GM12878 (cell line): Measurements from ENCODE around the gene KRT73. TPM values are rescaled to one million over a fixed set of nuclear protein-coding genes. Genes with fewer than 3 reads are reported as not detected.

ENCODE experiments used
- ATAC-seq: fragments of 200-7000 bp; cut with Tn5 transposase; 3 replicates; pipeline ENCODE4 v1.9.1; 2020; ENCODE audit warnings: mild to moderate bottlenecking, moderate library complexity
- BruUV-seq: library from RNA; stranded (reverse); fragments of 400-500 nt; replicated peaks from 2 replicates; lab custom pipeline; 2021; lab: Mats Ljungman, UMichigan
- CTCF ChIA-PET: fragments of 300-600 bp; sonication (Branson Sonifier 250); formaldehyde crosslinking; extraction: SDS; loops from one replicate; lab custom pipeline; 2021; ENCODE audit warnings: inconsistent platforms; lab: Yijun Ruan, JAX
- POLR2A ChIA-PET: fragments of 350-600 bp; formaldehyde crosslinking; extraction: SDS; loops from one replicate; lab custom pipeline; 2021; ENCODE audit warnings: inconsistent platforms; lab: Charles Lee
- RAD21 ChIA-PET: fragments of 300-600 bp; sonication (Branson Sonifier 250); formaldehyde crosslinking; loops from one replicate; lab custom pipeline; 2023; ENCODE audit warnings: antibody characterized with exemption; ENCODE audit not compliant: unreplicated experiment; lab: Charles Lee
- SMC1A ChIA-PET: fragments of 300-600 bp; sonication (Branson Sonifier 250); formaldehyde crosslinking; loops from one replicate; lab custom pipeline; 2023; ENCODE audit not compliant: unreplicated experiment, uncharacterized antibody; lab: Charles Lee
- DNase-seq: peaks from one replicate; pipeline ENCODE4 v3.0.0-alpha.2; 2011; ENCODE audit warnings: low read depth, low spot score
- FAIRE-seq: peaks from 3 replicates; lab custom pipeline; 2011; peaks lifted over from hg19 to GRCh38; lab: Jason Lieb, UNC
- H2AFZ ChIP-seq: 2 replicates; pipeline ENCODE4 v1.6.0; 2011; ENCODE audit warnings: low read depth, low read length, control low read depth; ENCODE audit not compliant: control insufficient read depth
- H3K27ac ChIP-seq: 2 replicates; pipeline ENCODE4 v1.5.1; 2011; ENCODE audit warnings: control low read depth; ENCODE audit not compliant: control insufficient read depth, insufficient read depth
- H3K27me3 ChIP-seq, 2 experiments: replicated peaks in 1 of 2; 2 replicates each; pipeline versions ENCODE4 v1.6.0 to v1.6.1; 2011; ENCODE audit warnings: low read length in 1 of 2; ENCODE audit not compliant: control insufficient read depth in 2 of 2, insufficient read depth in 2 of 2
- H3K36me3 ChIP-seq, 2 experiments: 2 replicates each; pipeline ENCODE4 v1.5.1; 2011; ENCODE audit warnings: low read length in 1 of 2; ENCODE audit not compliant: control insufficient read depth in 2 of 2, insufficient read depth in 2 of 2
- H3K4me1 ChIP-seq: 2 replicates; pipeline ENCODE4 v1.6.1; 2011; ENCODE audit warnings: mild to moderate bottlenecking, low read length, moderate library complexity, mixed read lengths; ENCODE audit not compliant: control insufficient read depth, insufficient read depth
- H3K4me2 ChIP-seq: 2 replicates; pipeline ENCODE4 v1.6.0; 2011; ENCODE audit warnings: control low read depth; ENCODE audit not compliant: control insufficient read depth, insufficient read depth
- H3K4me3 ChIP-seq: fragments of 200-600 bp; sonication (generic); 2 replicates; pipeline ENCODE4 v1.5.1; 2016
- H3K79me2 ChIP-seq: 2 replicates; pipeline ENCODE4 v1.6.0; 2011; ENCODE audit warnings: low read length; ENCODE audit not compliant: control insufficient read depth, insufficient read depth
- H3K9ac ChIP-seq: 2 replicates; pipeline ENCODE4 v1.8.0; 2011; ENCODE audit warnings: low read length, control low read depth, mixed read lengths; ENCODE audit not compliant: control insufficient read depth, insufficient read depth
- H3K9me3 ChIP-seq: replicated peaks from 3 replicates; pipeline ENCODE4 v1.5.1; 2011; ENCODE audit warnings: mild to moderate bottlenecking, low read length; ENCODE audit not compliant: control insufficient read depth, insufficient read depth
- H4K20me1 ChIP-seq: 2 replicates; pipeline ENCODE4 v1.6.0; 2011; ENCODE audit not compliant: control insufficient read depth, insufficient read depth
- ATF3 ChIP-seq: IDR thresholded peaks from 2 replicates; pipeline ENCODE4 v1.6.1; 2011; ENCODE audit warnings: low read depth, mild to moderate bottlenecking, low read length, moderate library complexity, borderline replicate concordance; ENCODE audit errors: extremely low read depth
- BCLAF1 ChIP-seq: fragments of 450-650 bp; IDR thresholded peaks from 2 replicates; pipeline ENCODE4 v1.6.1; 2017; ENCODE audit warnings: antibody characterized with exemption, mild to moderate bottlenecking, moderate library complexity
- E2F8 ChIP-seq: fragments of 450-650 bp; IDR thresholded peaks from 2 replicates; pipeline ENCODE4 v1.6.1; 2018; ENCODE audit warnings: mild to moderate bottlenecking, low read depth, moderate library complexity; ENCODE audit not compliant: partially characterized antibody
- GABPA ChIP-seq: IDR thresholded peaks from 2 replicates; pipeline ENCODE4 v1.6.1; 2014; ENCODE audit warnings: antibody characterized with exemption, low read depth, mild to moderate bottlenecking, inconsistent platforms
- HCFC1 ChIP-seq: fragments of 150-350 bp; IDR thresholded peaks from 2 replicates; pipeline ENCODE4 v1.6.1; 2014; ENCODE audit warnings: low read length
- IKZF1 ChIP-seq: fragments of 450-650 bp; conservative IDR thresholded peaks from 2 replicates; pipeline ENCODE4 v1.6.1; 2017; ENCODE audit warnings: antibody characterized with exemption, mild to moderate bottlenecking
- LARP7 ChIP-seq: fragments of 450-650 bp; IDR thresholded peaks from 2 replicates; pipeline ENCODE4 v1.6.1; 2017; ENCODE audit warnings: mild to moderate bottlenecking
- NFIC ChIP-seq: IDR thresholded peaks from 2 replicates; pipeline ENCODE4 v1.6.1; 2012; ENCODE audit warnings: low read depth, mild to moderate bottlenecking, inconsistent platforms, low read length, moderate library complexity
- POU2F2 ChIP-seq: IDR thresholded peaks from 3 replicates; pipeline ENCODE4 v1.6.1; 2011; ENCODE audit warnings: low read depth, mild to moderate bottlenecking, low read length, borderline replicate concordance
- RCOR1 ChIP-seq: conservative IDR thresholded peaks from 2 replicates; pipeline ENCODE4 v1.6.1; 2012; ENCODE audit warnings: low read depth, low read length, improper control_type of control experiment
- SPI1 ChIP-seq: IDR thresholded peaks from 2 replicates; pipeline ENCODE4 v1.6.1; 2011; ENCODE audit warnings: low read depth, mild to moderate bottlenecking, low read length, moderate library complexity, borderline replicate concordance; ENCODE audit not compliant: insufficient read depth
- SREBF2 ChIP-seq: IDR thresholded peaks from 2 replicates; pipeline ENCODE4 v1.6.1; 2012; ENCODE audit warnings: mild to moderate bottlenecking, low read length
- TCF12 ChIP-seq: IDR thresholded peaks from 2 replicates; pipeline ENCODE4 v1.6.1; 2011; ENCODE audit warnings: low read depth, mild to moderate bottlenecking, low read length
- YBX1 ChIP-seq: fragments of 450-650 bp; IDR thresholded peaks from 2 replicates; pipeline ENCODE4 v1.6.1; 2016; ENCODE audit warnings: antibody characterized with exemption
- ZBTB4 ChIP-seq: fragments of 450-650 bp; formaldehyde crosslinking; IDR thresholded peaks from 2 replicates; pipeline ENCODE4 v1.4.0; 2022; ENCODE audit warnings: mild to moderate bottlenecking, moderate library complexity
- WGBS: methylation state at CpG from one replicate; pipeline ENCODE4 v1.1.6; 2016; ENCODE audit warnings: low lambda C conversion rate; ENCODE audit not compliant: insufficient replicate concordance, insufficient coverage; ENCODE audit errors: missing lambda C conversion rate; 5-methylcytosine and 5-hydroxymethylcytosine counted together
- in situ Hi-C: fragments of 300-500 bp; cut with MboI; formaldehyde crosslinking; loops from 9 replicates; pipeline ENCODE4 v1.14.3; 2018; ENCODE audit warnings: mixed read lengths
- intact Hi-C: fragments of 100-400 bp; cut with micrococcal nuclease; formaldehyde crosslinking; loops from one replicate; pipeline ENCODE4 v1.14.2; 2022; ENCODE audit not compliant: unreplicated experiment
- polyA plus RNA-seq, 11 experiments: library from polyadenylated mRNA; depleted of rRNA in 4 of 11; unstranded in 6 of 11; stranded (reverse) in 5 of 11; fragments of >200 nt; fragmentation: Nextera tagmentation in 4 of 11; fragmentation: Illumina TruSeq in 1 of 11; extraction: Ambion mirVana in 4 of 11; extraction: Trizol in 1 of 11; gene quantifications; 1 replicate in 1 of 11; 2 replicates in 10 of 11; pipeline versions ENCODE4 v1.2.1 to v1.2.3, GENCODE V29; 2011 to 2016; ENCODE audit warnings: inconsistent platforms in 2 of 11, missing spikeins in 2 of 11, low read depth in 1 of 11
- total RNA-seq, 4 experiments: library from RNA; depleted of rRNA in 3 of 4; stranded (reverse); fragments of >200 nt in 3 of 4; fragmentation: Illumina TruSeq in 1 of 4; extraction: Trizol in 1 of 4; gene quantifications; 2 replicates each; pipeline versions ENCODE4 v1.2.1 to v1.2.3, GENCODE V29; 2013 to 2021

The KRT73 gene
- total and polyA plus RNA-seq, 10 of the 15 experiments (the other 5 are each of a cell fraction or from before 2014, with no cell fraction given) = not detected

- in situ Hi-C loops = no loop called here
- DNase-seq = no peak
- no peak for TF ChIP-seq SREBF2
- TF ChIP-seq HCFC1 = no peak
- TF ChIP-seq ZBTB4 (CRISPR knock-in tag) = no peak
- no peak for TF ChIP-seq E2F8
- no peak for TF ChIP-seq POU2F2
- TF ChIP-seq NFIC = no peak
- TF ChIP-seq LARP7 = no peak
- no peak for TF ChIP-seq SPI1
- no peak for TF ChIP-seq YBX1
- TF ChIP-seq BCLAF1 = no peak
- no peak for TF ChIP-seq ATF3
- TF ChIP-seq GABPA = no peak
- no peak for TF ChIP-seq IKZF1
- no peak for TF ChIP-seq RCOR1
- TF ChIP-seq TCF12 = no peak
These were observed 16.1 kb upstream of the KRT73 start for GRCh38 chr12:52634266-52635056.

More at GRCh38 chr12:52634266-52635056, 16.1 kb upstream of the KRT73 start:
- no peak overlapping the region for H2AFZ ChIP-seq
- no peak for ATAC-seq
- H3K36me3 ChIP-seq = no peaks in the 10 kb centered on the region
- no peaks in the 10 kb centered on the region for H3K79me2 ChIP-seq
- H3K9ac ChIP-seq = no peak overlapping the region
- peaks cover under 1 to 4% of the 10 kb centered on the region in 2 experiments; a peak in 3 of 4 replicates for H3K27me3 ChIP-seq
- H3K9me3 ChIP-seq = no peaks in the 10 kb centered on the region
- POLR2A ChIA-PET = no interaction called here
- no peaks in the 10 kb centered on the region for H3K4me1 ChIP-seq
- H3K4me3 ChIP-seq = no peak overlapping the region
- RAD21 ChIA-PET = no interaction called here
- H3K27ac ChIP-seq = no peak overlapping the region
- no TSS peak for BruUV-seq
- H3K4me2 ChIP-seq = no peak overlapping the region
- no peak for FAIRE-seq
- intact Hi-C loops = no loop called here
- SMC1A ChIA-PET = no interaction called here
- H4K20me1 ChIP-seq = no peaks in the 10 kb centered on the region
- 8% methylated on average over 7 of the region's 7 CpGs for WGBS
- CTCF ChIA-PET = interaction anchor here (0.7 kb wide), 1 partner anchor 261 kb away, joined by 3 read pairs; no protein-coding TSS in a partner anchor
